Measurements from ENCODE around the gene NFIB.

DNA sequence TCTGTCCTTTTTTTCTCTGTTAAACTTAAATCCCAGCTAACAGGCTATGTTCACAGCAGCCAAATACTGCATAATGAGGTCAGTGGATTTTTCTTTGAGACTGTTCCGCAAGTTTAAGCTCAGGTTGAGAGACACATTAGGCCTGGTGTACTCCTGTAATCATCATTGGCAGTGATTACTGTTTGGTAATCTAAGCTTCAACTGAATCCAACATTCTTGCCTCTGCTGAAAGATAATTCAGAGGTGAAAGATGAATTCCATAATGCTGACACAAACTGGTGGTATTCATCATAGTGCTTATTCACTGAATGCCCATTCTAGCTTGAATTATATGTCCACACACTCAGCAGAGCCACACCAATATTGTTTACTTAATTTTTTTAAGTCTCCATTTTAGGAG is 108.5 kb downstream of the NFIB start:
- TF ChIP-seq, protein P1, sequence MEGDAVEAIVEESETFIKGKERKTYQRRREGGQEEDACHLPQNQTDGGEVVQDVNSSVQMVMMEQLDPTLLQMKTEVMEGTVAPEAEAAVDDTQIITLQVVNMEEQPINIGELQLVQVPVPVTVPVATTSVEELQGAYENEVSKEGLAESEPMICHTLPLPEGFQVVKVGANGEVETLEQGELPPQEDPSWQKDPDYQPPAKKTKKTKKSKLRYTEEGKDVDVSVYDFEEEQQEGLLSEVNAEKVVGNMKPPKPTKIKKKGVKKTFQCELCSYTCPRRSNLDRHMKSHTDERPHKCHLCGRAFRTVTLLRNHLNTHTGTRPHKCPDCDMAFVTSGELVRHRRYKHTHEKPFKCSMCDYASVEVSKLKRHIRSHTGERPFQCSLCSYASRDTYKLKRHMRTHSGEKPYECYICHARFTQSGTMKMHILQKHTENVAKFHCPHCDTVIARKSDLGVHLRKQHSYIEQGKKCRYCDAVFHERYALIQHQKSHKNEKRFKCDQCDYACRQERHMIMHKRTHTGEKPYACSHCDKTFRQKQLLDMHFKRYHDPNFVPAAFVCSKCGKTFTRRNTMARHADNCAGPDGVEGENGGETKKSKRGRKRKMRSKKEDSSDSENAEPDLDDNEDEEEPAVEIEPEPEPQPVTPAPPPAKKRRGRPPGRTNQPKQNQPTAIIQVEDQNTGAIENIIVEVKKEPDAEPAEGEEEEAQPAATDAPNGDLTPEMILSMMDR (conservative IDR thresholded peaks at IDR 0.05 in 1 of 2, IDR thresholded peaks at IDR 0.05 in 1 of 2; ENCODE audit: extremely low read depth in 1 of 2, insufficient read depth in 1 of 2, low read depth in 1 of 2, low read length in 2 of 2), result no peak
- TF ChIP-seq EZH2 (IDR thresholded peaks at IDR 0.05; ENCODE audit: borderline replicate concordance, low read length), result no peak

Measured in mammary epithelial cell (primary cell).